Stomach (tissue), 4 donors: Measurements from ENCODE around the gene NEDD4.

Source experiments
- CTCF ChIP-seq, 7 experiments: fragments of 450-650 bp in 4 of 7; fragments of 200-600 bp in 3 of 7; sonication (generic) in 3 of 7; IDR thresholded peaks; one replicate each; pipeline ENCODE4 v1.5.1; 2016 to 2019; ENCODE audit warnings: antibody characterized with exemption in 7 of 7, control low read depth in 2 of 7, mild to moderate bottlenecking in 1 of 7
- POLR2A ChIP-seq, 4 donors: fragments of 450-650 bp; IDR thresholded peaks; one replicate each; pipeline ENCODE4 v1.6.1; 2016; ENCODE audit warnings: antibody characterized with exemption in 4 of 4, control low read depth in 2 of 4, mild to moderate bottlenecking in 1 of 4, moderate library complexity in 1 of 4

GRCh38 chr15:55959744-55960447 is 33.5 kb downstream of the NEDD4 start:
- TF ChIP-seq CTCF (IDR thresholded peaks at IDR 0.05) (no peak), POLR2A (IDR thresholded peaks at IDR 0.05) (no peak)
